HCT116 (cell line): Measurements from ENCODE around the gene ESR2. TPM values are rescaled to one million over a fixed set of nuclear protein-coding genes. Genes with fewer than 3 reads are reported as not detected.
A peak's percentile ranks its signal among the peaks of the same experiment; 100 is the strongest.

Experiments
- ATAC-seq: fragments of 200-7000 bp; cut with Tn5 transposase; 2 replicates; pipeline ENCODE4 v1.9.1; 2020; ENCODE audit warnings: mild to moderate bottlenecking, moderate library complexity
- BruUV-seq: library from RNA; stranded (reverse); fragments of 400-500 nt; replicated peaks from 2 replicates; lab custom pipeline; 2021; lab: Mats Ljungman, UMichigan
- CTCF ChIA-PET: fragments of 300-600 bp; sonication (Branson Sonifier 250); formaldehyde crosslinking; loops from one replicate; lab custom pipeline; 2021; ENCODE audit warnings: antibody characterized with exemption; lab: Charles Lee
- POLR2A ChIA-PET: fragments of 300-600, 350-600 bp; sonication (Branson Sonifier 250); formaldehyde crosslinking; loops from one replicate; lab custom pipeline; 2021; ENCODE audit warnings: antibody characterized with exemption; lab: Charles Lee
- RAD21 ChIA-PET, 2 experiments: fragments of 300-600 bp; sonication (Branson Sonifier 250); formaldehyde crosslinking; loops; one replicate each; lab custom pipeline; 2023; ENCODE audit warnings: low total read pairs in 2 of 2; ENCODE audit not compliant: uncharacterized antibody in 2 of 2, unreplicated experiment in 2 of 2, low non-redundant PET in 1 of 2; lab: Charles Lee
- DNase-seq: peaks from one replicate; pipeline ENCODE4 v3.0.0-alpha.2; 2010; ENCODE audit warnings: low read depth, low spot score
- H2AFZ ChIP-seq: fragments of 200-600 bp; shearing (Covaris generic), sonication (generic); 2 replicates; pipeline ENCODE4 v1.6.1; 2017; ENCODE audit warnings: low read depth, mixed run types, mixed read lengths, antibody characterized with exemption, low read length; ENCODE audit not compliant: poor library complexity, severe bottlenecking
- H3K27ac ChIP-seq: 2 replicates; pipeline ENCODE4 v1.5.1; 2012; ENCODE audit warnings: low read depth, low read length
- H3K27me3 ChIP-seq: fragments of 200-600 bp; sonication (generic); 2 replicates; pipeline ENCODE4 v1.6.1; 2016; ENCODE audit warnings: mixed run types, low read length, mixed read lengths; ENCODE audit not compliant: insufficient read depth
- H3K36me3 ChIP-seq, 2 experiments: fragments of 200-500 bp in 1 of 2; fragments of 200-600 bp in 1 of 2; sonication (Bioruptor generic) in 1 of 2; sonication (generic) in 1 of 2; 2 replicates each; pipeline versions ENCODE4 v1.5.1 to v1.6.1; 2014 to 2016; ENCODE audit warnings: low read length in 2 of 2, inconsistent platforms in 1 of 2, mixed read lengths in 1 of 2, mixed run types in 1 of 2; ENCODE audit not compliant: insufficient read depth in 2 of 2, control insufficient read depth in 1 of 2
- H3K4me1 ChIP-seq, 2 experiments: fragments of 200-600 bp in 1 of 2; sonication (generic) in 1 of 2; 2 replicates each; pipeline versions ENCODE4 v1.5.1 to v1.6.1; 2012 to 2017; ENCODE audit warnings: low read length in 2 of 2, inconsistent platforms in 1 of 2, mild to moderate bottlenecking in 1 of 2, mixed read lengths in 1 of 2, mixed run types in 1 of 2, moderate library complexity in 1 of 2; ENCODE audit not compliant: insufficient read depth in 2 of 2, control insufficient read depth in 1 of 2
- H3K4me2 ChIP-seq: fragments of 200-600 bp; sonication (generic); 2 replicates; pipeline ENCODE4 v1.6.1; 2017; ENCODE audit warnings: mixed run types, low read length, mixed read lengths
- H3K4me3 ChIP-seq, 2 experiments: fragments of 200-600 bp in 1 of 2; sonication (generic) in 1 of 2; replicated peaks in 1 of 2; 2 replicates each; pipeline ENCODE4 v1.5.1; 2011 to 2016; ENCODE audit warnings: low read length in 2 of 2, control low read depth in 1 of 2, low read depth in 1 of 2, mild to moderate bottlenecking in 1 of 2, mixed read lengths in 1 of 2, mixed run types in 1 of 2
- H3K79me2 ChIP-seq: fragments of 200-600 bp; sonication (generic); 2 replicates; pipeline ENCODE4 v1.6.1; 2017; ENCODE audit warnings: mild to moderate bottlenecking, mixed run types, low read length, moderate library complexity, mixed read lengths; ENCODE audit not compliant: insufficient read depth
- H3K9ac ChIP-seq: fragments of 200-600 bp; sonication (generic); 2 replicates; pipeline ENCODE4 v1.6.1; 2016; ENCODE audit warnings: low read length, mixed read lengths
- H3K9me2 ChIP-seq: fragments of 200-600 bp; sonication (generic), shearing (Covaris generic); 2 replicates; pipeline ENCODE4 v1.6.1; 2017; ENCODE audit warnings: mixed run types, mild to moderate bottlenecking, moderate library complexity; ENCODE audit not compliant: insufficient read depth
- H3K9me3 ChIP-seq, 2 experiments: fragments of 200-500 bp in 1 of 2; fragments of 200-600 bp in 1 of 2; sonication (Bioruptor generic) in 1 of 2; sonication (generic) in 1 of 2; 2 replicates each; pipeline ENCODE4 v1.6.1; 2014 to 2017; ENCODE audit warnings: low read length in 2 of 2, mixed read lengths in 2 of 2, inconsistent platforms in 1 of 2, low read depth in 1 of 2, mild to moderate bottlenecking in 1 of 2, mixed run types in 1 of 2, moderate library complexity in 1 of 2; ENCODE audit not compliant: control insufficient read depth in 1 of 2, insufficient read depth in 1 of 2
- H4K20me1 ChIP-seq: fragments of 200-600 bp; sonication (generic), shearing (Covaris generic); 2 replicates; pipeline ENCODE4 v1.6.1; 2017; ENCODE audit warnings: mixed run types, mild to moderate bottlenecking, moderate library complexity; ENCODE audit not compliant: insufficient read depth
- CEBPB ChIP-seq: IDR thresholded peaks from 2 replicates; pipeline ENCODE4 v1.6.1; 2012; ENCODE audit warnings: low read depth
- FOSL1 ChIP-seq: IDR thresholded peaks from 2 replicates; pipeline ENCODE4 v1.6.1; 2012; ENCODE audit warnings: low read depth
- JUND ChIP-seq: IDR thresholded peaks from 2 replicates; pipeline ENCODE4 v1.6.1; 2012
- RAD21 ChIP-seq: IDR thresholded peaks from 2 replicates; pipeline ENCODE4 v1.6.1; 2012; ENCODE audit warnings: low read depth, mild to moderate bottlenecking
- TCF7L2 ChIP-seq: IDR thresholded peaks from 2 replicates; pipeline ENCODE4 v1.7.0; 2011; ENCODE audit warnings: borderline replicate concordance, inconsistent platforms; ENCODE audit not compliant: insufficient read depth, insufficient read length; ENCODE audit errors: extremely low read depth
- YY1 ChIP-seq: IDR thresholded peaks from 2 replicates; pipeline ENCODE4 v1.6.1; 2011; ENCODE audit warnings: low read length, low read depth, moderate library complexity, mild to moderate bottlenecking; ENCODE audit not compliant: insufficient replicate concordance; ENCODE audit errors: extremely low read depth
- ZNF274 ChIP-seq: fragments of 200-500 bp; sonication (Bioruptor generic); IDR thresholded peaks from 2 replicates; pipeline ENCODE4 v1.6.1; 2014; ENCODE audit warnings: mild to moderate bottlenecking, low read depth, low read length, inconsistent platforms
- intact Hi-C: fragments of 100-400 bp; cut with micrococcal nuclease; formaldehyde crosslinking; loops from 2 replicates; pipeline ENCODE4 v1.10.0; 2022
- total RNA-seq: library from RNA; stranded (reverse); gene quantifications from one replicate; pipeline ENCODE4 v1.2.1, GENCODE V29; 2021; ENCODE audit not compliant: unreplicated experiment
- TF ChIP-seq, protein P1 (sequence below), 3 experiments: fragments of 200-600 bp in 1 of 3; sonication (generic) in 1 of 3; IDR thresholded peaks in 2 of 3; conservative IDR thresholded peaks in 1 of 3; 2 replicates each; pipeline ENCODE4 v1.5.1; 2012 to 2017; ENCODE audit warnings: low read depth in 2 of 3, low read length in 2 of 3, antibody characterized with exemption in 1 of 3, borderline replicate concordance in 1 of 3, control low read depth in 1 of 3, mild to moderate bottlenecking in 1 of 3, mixed read lengths in 1 of 3, mixed run types in 1 of 3, moderate library complexity in 1 of 3; ENCODE audit not compliant: insufficient read depth in 1 of 3

The ESR2 gene
- total RNA-seq, 1 experiment from 2014 or later: 0.32 TPM

DNA sequence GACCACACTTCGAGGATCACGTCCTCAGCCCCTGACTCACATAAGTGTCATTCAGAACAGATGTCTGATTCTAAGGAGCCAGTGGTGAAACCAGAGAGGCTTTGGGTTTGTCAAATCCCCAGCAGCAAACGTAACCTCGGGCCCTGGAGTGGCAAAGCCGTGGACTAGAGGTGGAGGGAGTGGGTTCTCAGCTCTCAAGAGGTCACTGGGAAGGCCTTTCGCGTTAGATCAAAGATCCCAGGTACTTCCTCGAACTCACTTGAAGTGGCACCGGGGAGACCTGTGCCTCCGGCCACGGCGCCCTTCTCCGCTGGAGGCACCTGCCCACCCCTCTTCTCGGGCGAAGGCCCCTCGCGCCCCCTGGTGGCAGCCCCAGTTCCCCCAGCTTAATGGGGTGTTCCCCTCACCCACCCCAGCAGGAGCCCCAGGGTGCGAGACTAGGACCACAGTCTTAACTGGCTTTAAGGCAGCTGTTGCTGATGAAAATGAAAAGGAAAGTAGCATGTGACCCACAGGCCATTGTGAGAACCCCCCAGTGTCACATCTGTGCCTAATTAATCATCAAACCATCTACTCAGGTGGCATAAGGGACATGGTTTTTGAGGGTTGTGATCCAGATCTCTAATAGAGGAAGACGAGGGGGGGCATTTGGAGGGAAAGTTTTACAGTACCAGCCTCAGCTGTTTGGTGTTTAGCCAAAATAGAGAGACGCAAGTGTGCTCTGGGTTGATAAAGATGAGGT is 672 bp upstream of the ESR2 start:
- peak overlapping the region; percentile 56 for H3K4me2 ChIP-seq
- peak; percentile 98 for ATAC-seq
- ChIA-PET CTCF (interaction anchor here (0.6 to 2.9 kb wide), 8 partner anchors 10 to 907 kb away, joined by 3 to 14 read pairs (median 4); no protein-coding TSS in a partner anchor), RAD21 (no interaction called here), POLR2A (no interaction called here)
- DNase-seq: peak; percentile 38
- no peaks in the 10 kb centered on the region for H3K9me3 ChIP-seq
- H3K27me3 ChIP-seq: no peaks in the 10 kb centered on the region
- H3K4me1 ChIP-seq: peaks cover 0 to 8% of the 10 kb centered on the region in 2 experiments; a peak in 2 of 4 replicates
- H3K79me2 ChIP-seq: no peaks in the 10 kb centered on the region
- no peak overlapping the region; a peak in 1 of 4 replicates for H3K4me3 ChIP-seq
- TF ChIP-seq JUND (no peak), YY1 (no peak), RAD21 (peak; percentile 83), TCF7L2 (no peak), CEBPB (no peak), ZNF274 (no peak), FOSL1 (no peak)
- TF ChIP-seq, protein P1, sequence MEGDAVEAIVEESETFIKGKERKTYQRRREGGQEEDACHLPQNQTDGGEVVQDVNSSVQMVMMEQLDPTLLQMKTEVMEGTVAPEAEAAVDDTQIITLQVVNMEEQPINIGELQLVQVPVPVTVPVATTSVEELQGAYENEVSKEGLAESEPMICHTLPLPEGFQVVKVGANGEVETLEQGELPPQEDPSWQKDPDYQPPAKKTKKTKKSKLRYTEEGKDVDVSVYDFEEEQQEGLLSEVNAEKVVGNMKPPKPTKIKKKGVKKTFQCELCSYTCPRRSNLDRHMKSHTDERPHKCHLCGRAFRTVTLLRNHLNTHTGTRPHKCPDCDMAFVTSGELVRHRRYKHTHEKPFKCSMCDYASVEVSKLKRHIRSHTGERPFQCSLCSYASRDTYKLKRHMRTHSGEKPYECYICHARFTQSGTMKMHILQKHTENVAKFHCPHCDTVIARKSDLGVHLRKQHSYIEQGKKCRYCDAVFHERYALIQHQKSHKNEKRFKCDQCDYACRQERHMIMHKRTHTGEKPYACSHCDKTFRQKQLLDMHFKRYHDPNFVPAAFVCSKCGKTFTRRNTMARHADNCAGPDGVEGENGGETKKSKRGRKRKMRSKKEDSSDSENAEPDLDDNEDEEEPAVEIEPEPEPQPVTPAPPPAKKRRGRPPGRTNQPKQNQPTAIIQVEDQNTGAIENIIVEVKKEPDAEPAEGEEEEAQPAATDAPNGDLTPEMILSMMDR (IDR thresholded peaks at IDR 0.05 in 2 of 3, conservative IDR thresholded peaks at IDR 0.05 in 1 of 3; ENCODE audit: borderline replicate concordance in 1 of 3, insufficient read depth in 1 of 3, low read depth in 2 of 3, low read length in 2 of 3): peak; percentile 75 to 92 (median 88)
- no peaks in the 10 kb centered on the region for H4K20me1 ChIP-seq
- H3K27ac ChIP-seq: no peak overlapping the region
- H2AFZ ChIP-seq: peak overlapping the region; percentile 68
- intact Hi-C loops: loop anchor here (1.0 to 2.0 kb wide), 2 partner anchors 454 to 496 kb away; no protein-coding TSS in a partner anchor
- H3K9ac ChIP-seq: no peak overlapping the region
- H3K9me2 ChIP-seq: no peaks in the 10 kb centered on the region
- H3K36me3 ChIP-seq: no peaks in the 10 kb centered on the region
- BruUV-seq: no TSS peak
